Measurements from ENCODE around the gene ACP6. TPM values are rescaled to one million over a fixed set of nuclear protein-coding genes. Genes with fewer than 3 reads are reported as not detected.

Gene ACP6
- total RNA-seq, 3 donors from 2014 or later (not counting 1 experiment from before 2014, with no cell fraction given) = 7.7 to 9.4 (median 7.8) TPM

DNA sequence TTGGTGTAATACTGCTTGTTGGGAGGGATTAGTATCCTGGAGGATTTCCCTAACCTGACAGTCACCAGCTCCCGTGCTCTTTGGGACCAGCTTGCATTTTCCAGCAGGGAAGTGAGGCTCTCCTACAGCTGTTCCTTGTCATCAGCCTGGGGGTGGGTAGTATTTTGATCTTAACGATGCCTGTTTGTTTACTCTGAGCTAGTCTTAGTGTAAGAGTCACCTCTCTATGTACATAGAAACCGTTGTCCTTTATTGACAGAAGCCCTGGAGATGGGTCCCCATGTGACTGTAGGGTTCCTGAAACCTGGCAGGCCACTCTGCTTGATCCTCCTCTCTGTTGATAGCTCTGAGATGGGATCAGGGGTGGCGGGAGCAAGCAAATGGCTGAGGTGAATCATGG lies 58.0 kb downstream of the ACP6 start:
- H3K27ac Mint-ChIP-seq = no peak overlapping the region
- H3K36me3 Mint-ChIP-seq = peaks cover 16% of the 10 kb centered on the region
- H3K9me3 Mint-ChIP-seq = no peaks in the 10 kb centered on the region
- H3K36me3 ChIP-seq (ENCODE audit: control insufficient read depth, insufficient read depth, low read length) = peaks cover 24% of the 10 kb centered on the region
- peaks cover 0 to 3% of the 10 kb centered on the region in 2 donors for H3K4me1 Mint-ChIP-seq
- ATAC-seq (no peak), DNase-seq (no peak)
- no peak overlapping the region for H3K27ac ChIP-seq (ENCODE audit: low read length)
- no peak overlapping the region for H3K4me3 ChIP-seq (ENCODE audit: low read length)
- TF ChIP-seq, protein P1, sequence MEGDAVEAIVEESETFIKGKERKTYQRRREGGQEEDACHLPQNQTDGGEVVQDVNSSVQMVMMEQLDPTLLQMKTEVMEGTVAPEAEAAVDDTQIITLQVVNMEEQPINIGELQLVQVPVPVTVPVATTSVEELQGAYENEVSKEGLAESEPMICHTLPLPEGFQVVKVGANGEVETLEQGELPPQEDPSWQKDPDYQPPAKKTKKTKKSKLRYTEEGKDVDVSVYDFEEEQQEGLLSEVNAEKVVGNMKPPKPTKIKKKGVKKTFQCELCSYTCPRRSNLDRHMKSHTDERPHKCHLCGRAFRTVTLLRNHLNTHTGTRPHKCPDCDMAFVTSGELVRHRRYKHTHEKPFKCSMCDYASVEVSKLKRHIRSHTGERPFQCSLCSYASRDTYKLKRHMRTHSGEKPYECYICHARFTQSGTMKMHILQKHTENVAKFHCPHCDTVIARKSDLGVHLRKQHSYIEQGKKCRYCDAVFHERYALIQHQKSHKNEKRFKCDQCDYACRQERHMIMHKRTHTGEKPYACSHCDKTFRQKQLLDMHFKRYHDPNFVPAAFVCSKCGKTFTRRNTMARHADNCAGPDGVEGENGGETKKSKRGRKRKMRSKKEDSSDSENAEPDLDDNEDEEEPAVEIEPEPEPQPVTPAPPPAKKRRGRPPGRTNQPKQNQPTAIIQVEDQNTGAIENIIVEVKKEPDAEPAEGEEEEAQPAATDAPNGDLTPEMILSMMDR (IDR thresholded peaks at IDR 0.05) = no peak
- no peaks in the 10 kb centered on the region for H3K9me3 ChIP-seq (ENCODE audit: control insufficient read depth, insufficient read depth, low read length)
- no peaks in the 10 kb centered on the region for H3K27me3 Mint-ChIP-seq (ENCODE audit: low read depth in 2 of 2)
- whole genome bisulfite sequencing (ENCODE audit: insufficient coverage) = 93% methylated on average over 4 of the region's 4 CpGs
- no peak overlapping the region for H3K4me3 Mint-ChIP-seq
- intact Hi-C loops (cut with micrococcal nuclease) = no loop called here
- no peaks in the 10 kb centered on the region for H3K4me1 ChIP-seq (ENCODE audit: control insufficient read depth, insufficient read depth, low read length)
- H3K27me3 ChIP-seq (ENCODE audit: control insufficient read depth, insufficient read depth, low read length) = no peaks in the 10 kb centered on the region

DNA sequence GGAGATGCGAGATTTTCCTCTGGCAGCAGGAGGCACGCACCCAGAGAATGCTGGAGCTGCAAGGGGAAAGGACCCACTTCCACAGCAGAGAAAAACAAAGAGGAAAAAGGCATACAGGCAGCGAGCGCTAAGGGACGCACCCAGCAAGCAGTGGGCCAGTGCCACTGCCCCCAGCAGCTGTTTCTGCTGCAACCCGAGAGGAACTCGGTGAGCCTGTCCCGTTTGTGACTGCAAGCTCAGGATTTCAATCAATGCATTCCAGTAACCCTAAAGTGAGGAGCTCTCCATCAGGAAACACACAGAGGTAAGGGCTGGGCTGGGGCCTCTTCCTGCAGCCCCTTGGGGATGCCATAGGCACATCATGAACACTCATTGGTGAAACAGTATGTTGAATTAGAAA lies 58.7 kb downstream of the ACP6 start:
- Histone ChIP-seq H3K27me3 (ENCODE audit: control insufficient read depth, insufficient read depth, low read length) (no peaks in the 10 kb centered on the region), H3K4me1 (ENCODE audit: control insufficient read depth, insufficient read depth, low read length) (no peaks in the 10 kb centered on the region), H3K4me3 (ENCODE audit: low read length) (no peak overlapping the region), H3K27ac (ENCODE audit: low read length) (no peak overlapping the region), H3K9me3 (ENCODE audit: control insufficient read depth, insufficient read depth, low read length) (no peaks in the 10 kb centered on the region), H3K36me3 (ENCODE audit: control insufficient read depth, insufficient read depth, low read length) (peaks cover 18% of the 10 kb centered on the region)
- Mint-ChIP-seq H3K4me3 (no peak overlapping the region), H3K36me3 (peaks cover 22% of the 10 kb centered on the region), H3K27me3 (ENCODE audit: low read depth in 2 of 2) (no peaks in the 10 kb centered on the region), H3K4me1 (no peaks in the 10 kb centered on the region), H3K27ac (no peak overlapping the region), H3K9me3 (no peaks in the 10 kb centered on the region)
- 95% methylated on average over 8 of the region's 8 CpGs for WGBS (ENCODE audit: insufficient coverage)
- ATAC-seq = no peak
- no peak for DNase-seq
- intact Hi-C loops (cut with micrococcal nuclease) = no loop called here
- TF ChIP-seq, protein P1 (IDR thresholded peaks at IDR 0.05) = no peak

DNA sequence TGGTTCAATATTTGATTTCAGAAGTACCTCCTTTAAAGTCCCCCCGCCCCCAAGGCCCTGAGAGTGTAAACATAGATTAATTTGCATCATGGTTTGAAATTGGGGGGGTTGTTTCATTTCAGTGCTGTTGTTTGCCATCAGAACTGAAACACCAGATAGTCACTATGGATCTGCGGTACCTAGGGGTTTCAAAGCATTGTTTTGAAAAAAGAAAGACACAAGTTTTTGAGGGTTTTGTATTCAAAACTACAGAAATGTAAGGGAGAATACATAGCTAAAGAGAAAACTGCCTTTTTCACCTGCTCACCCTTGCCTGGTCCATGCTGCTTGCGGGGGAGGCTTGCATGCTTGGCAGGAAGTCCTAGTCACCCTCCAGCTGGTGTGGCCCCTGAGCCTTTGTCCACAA lies 59.3 kb downstream of the ACP6 start:
- Mint-ChIP-seq H3K27ac (no peak overlapping the region), H3K27me3 (ENCODE audit: low read depth in 2 of 2) (no peaks in the 10 kb centered on the region), H3K36me3 (peaks cover 21% of the 10 kb centered on the region), H3K9me3 (no peaks in the 10 kb centered on the region), H3K4me3 (no peak overlapping the region), H3K4me1 (no peaks in the 10 kb centered on the region)
- H3K27ac ChIP-seq (ENCODE audit: low read length) = no peak overlapping the region
- H3K27me3 ChIP-seq (ENCODE audit: control insufficient read depth, insufficient read depth, low read length) = no peaks in the 10 kb centered on the region
- DNase-seq = no peak
- H3K9me3 ChIP-seq (ENCODE audit: control insufficient read depth, insufficient read depth, low read length) = no peaks in the 10 kb centered on the region
- intact Hi-C loops (cut with micrococcal nuclease) = no loop called here
- TF ChIP-seq, protein P1 (IDR thresholded peaks at IDR 0.05) = no peak
- peaks cover 17% of the 10 kb centered on the region for H3K36me3 ChIP-seq (ENCODE audit: control insufficient read depth, insufficient read depth, low read length)
- no peaks in the 10 kb centered on the region for H3K4me1 ChIP-seq (ENCODE audit: control insufficient read depth, insufficient read depth, low read length)
- H3K4me3 ChIP-seq (ENCODE audit: low read length) = no peak overlapping the region
- 86% methylated on average over 3 of the region's 3 CpGs for WGBS (ENCODE audit: insufficient coverage)
- no peak for ATAC-seq

DNA sequence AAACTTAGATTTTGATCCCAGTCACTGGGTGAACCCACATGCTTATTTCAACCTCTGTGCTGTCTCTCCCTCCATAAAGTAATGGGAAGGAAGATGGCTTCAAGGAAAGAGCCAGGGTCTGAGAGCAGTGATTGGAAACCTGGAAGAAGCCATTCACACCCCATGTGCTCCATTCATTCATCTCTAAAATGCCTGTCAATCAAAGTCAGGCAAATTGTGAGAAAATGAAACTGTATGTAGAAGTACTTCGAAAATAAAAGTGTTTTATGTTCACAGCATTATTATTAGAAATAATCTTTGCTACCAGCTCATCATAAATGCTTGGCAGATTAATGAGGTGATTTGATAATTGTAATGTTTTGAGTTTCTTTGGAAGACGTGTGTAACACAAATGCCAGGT lies 61.0 kb downstream of the ACP6 start:
- ATAC-seq (no peak), DNase-seq (no peak)
- no peak overlapping the region for H3K27ac Mint-ChIP-seq
- no peaks in the 10 kb centered on the region for H3K27me3 Mint-ChIP-seq (ENCODE audit: low read depth in 2 of 2)
- H3K4me3 Mint-ChIP-seq = no peak overlapping the region
- no peaks in the 10 kb centered on the region for H3K4me1 Mint-ChIP-seq
- H3K36me3 ChIP-seq (ENCODE audit: control insufficient read depth, insufficient read depth, low read length) = peaks cover 8% of the 10 kb centered on the region
- TF ChIP-seq, protein P1 (IDR thresholded peaks at IDR 0.05) = no peak
- WGBS (ENCODE audit: insufficient coverage) = 100% methylated on average over 1 of the region's 2 CpGs
- intact Hi-C loops (cut with micrococcal nuclease) = no loop called here
- H3K9me3 Mint-ChIP-seq = no peaks in the 10 kb centered on the region
- H3K27me3 ChIP-seq (ENCODE audit: control insufficient read depth, insufficient read depth, low read length) = no peaks in the 10 kb centered on the region
- H3K4me3 ChIP-seq (ENCODE audit: low read length) = no peak overlapping the region
- peaks cover 14% of the 10 kb centered on the region for H3K36me3 Mint-ChIP-seq
- no peak overlapping the region for H3K27ac ChIP-seq (ENCODE audit: low read length)
- H3K9me3 ChIP-seq (ENCODE audit: control insufficient read depth, insufficient read depth, low read length) = no peaks in the 10 kb centered on the region
- H3K4me1 ChIP-seq (ENCODE audit: control insufficient read depth, insufficient read depth, low read length) = no peaks in the 10 kb centered on the region
